Activated B cell treated with CpG ODN at 0.5 μM for 24 hours (primary cell): ENCODE data around the gene SH2D4B. TPM values are rescaled to one million over a fixed set of nuclear protein-coding genes. Genes with fewer than 3 reads are reported as not detected.

Experiments
- ATAC-seq: fragments of 200-7000 bp; cut with Tn5 transposase; one replicate; pipeline ENCODE4 v1.10.0; 2021; ENCODE audit warnings: low read depth, mild to moderate bottlenecking, moderate library complexity
- CTCF ChIA-PET: fragments of 350-600 bp; sonication (Branson Sonifier 250); formaldehyde crosslinking; loops from one replicate; lab custom pipeline; 2021; ENCODE audit warnings: antibody characterized with exemption; lab: Charles Lee
- POLR2A ChIA-PET: fragments of 350-600 bp; sonication (Branson Sonifier 250); formaldehyde crosslinking; loops from one replicate; lab custom pipeline; 2021; ENCODE audit warnings: antibody characterized with exemption; lab: Charles Lee
- DNase-seq: peaks from one replicate; pipeline ENCODE4 v3.0.0; 2022
- H3K27ac Mint-ChIP-seq: one replicate; pipeline ENCODE4 v1.8.0; 2020; ENCODE audit warnings: mixed read lengths
- H3K27me3 Mint-ChIP-seq: one replicate; pipeline ENCODE4 v1.8.0; 2021; ENCODE audit warnings: mixed read lengths
- H3K36me3 Mint-ChIP-seq: one replicate; pipeline ENCODE4 v1.8.0; 2021; ENCODE audit warnings: low read depth, mixed read lengths
- H3K4me1 Mint-ChIP-seq: one replicate; pipeline ENCODE4 v1.8.0; 2021; ENCODE audit warnings: mixed read lengths
- H3K4me3 Mint-ChIP-seq: one replicate; pipeline ENCODE4 v1.8.0; 2020; ENCODE audit warnings: mild to moderate bottlenecking, mixed read lengths
- H3K9me3 Mint-ChIP-seq: one replicate; pipeline ENCODE4 v1.8.0; 2020; ENCODE audit warnings: mixed read lengths
- intact Hi-C: fragments of 100-400 bp; cut with micrococcal nuclease; formaldehyde crosslinking; loops from one replicate; pipeline ENCODE4 v1.15.1; 2024
- total RNA-seq: library from RNA; stranded (reverse); gene quantifications from 2 replicates; pipeline ENCODE4 v1.2.3, GENCODE V29; 2022
- TF ChIP-seq, protein P1 (sequence below): fragments of 200-600 bp; IDR thresholded peaks from one replicate; pipeline ENCODE4 v1.8.0; 2022; ENCODE audit warnings: antibody characterized with exemption, mild to moderate bottlenecking

The SH2D4B gene
- total RNA-seq, 1 donor from 2014 or later: not detected

DNA sequence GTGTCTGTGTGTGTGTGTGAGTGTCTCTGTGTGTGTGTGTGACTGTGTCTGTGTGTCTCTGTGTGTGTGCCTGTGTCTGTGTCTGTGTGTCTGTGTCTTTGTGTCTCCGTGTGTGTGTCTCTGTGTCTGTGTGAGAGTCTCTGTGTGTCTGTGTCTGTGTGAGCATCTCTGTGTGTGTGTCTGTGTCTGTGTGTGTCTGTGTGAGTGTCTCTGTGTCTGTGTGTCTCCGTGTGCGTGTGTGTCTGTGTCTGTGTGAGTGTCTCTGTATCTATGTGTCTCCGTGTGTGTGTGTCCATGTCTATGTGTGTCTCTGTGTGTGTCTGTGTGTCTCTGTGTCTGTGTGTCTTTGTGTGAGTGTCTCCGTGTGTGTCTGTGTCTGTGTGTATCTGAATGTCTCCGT lies 120.4 kb downstream of the SH2D4B start:
- DNase-seq (no peak), ATAC-seq (no peak)
- CTCF ChIA-PET: no interaction called here
- TF ChIP-seq, protein P1, sequence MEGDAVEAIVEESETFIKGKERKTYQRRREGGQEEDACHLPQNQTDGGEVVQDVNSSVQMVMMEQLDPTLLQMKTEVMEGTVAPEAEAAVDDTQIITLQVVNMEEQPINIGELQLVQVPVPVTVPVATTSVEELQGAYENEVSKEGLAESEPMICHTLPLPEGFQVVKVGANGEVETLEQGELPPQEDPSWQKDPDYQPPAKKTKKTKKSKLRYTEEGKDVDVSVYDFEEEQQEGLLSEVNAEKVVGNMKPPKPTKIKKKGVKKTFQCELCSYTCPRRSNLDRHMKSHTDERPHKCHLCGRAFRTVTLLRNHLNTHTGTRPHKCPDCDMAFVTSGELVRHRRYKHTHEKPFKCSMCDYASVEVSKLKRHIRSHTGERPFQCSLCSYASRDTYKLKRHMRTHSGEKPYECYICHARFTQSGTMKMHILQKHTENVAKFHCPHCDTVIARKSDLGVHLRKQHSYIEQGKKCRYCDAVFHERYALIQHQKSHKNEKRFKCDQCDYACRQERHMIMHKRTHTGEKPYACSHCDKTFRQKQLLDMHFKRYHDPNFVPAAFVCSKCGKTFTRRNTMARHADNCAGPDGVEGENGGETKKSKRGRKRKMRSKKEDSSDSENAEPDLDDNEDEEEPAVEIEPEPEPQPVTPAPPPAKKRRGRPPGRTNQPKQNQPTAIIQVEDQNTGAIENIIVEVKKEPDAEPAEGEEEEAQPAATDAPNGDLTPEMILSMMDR: no peak
- Mint-ChIP-seq H3K27ac (no peak overlapping the region), H3K4me3 (no peak overlapping the region), H3K4me1 (peaks cover 2% of the 10 kb centered on the region), H3K27me3 (peaks cover 15% of the 10 kb centered on the region), H3K36me3 (no peaks in the 10 kb centered on the region), H3K9me3 (peaks cover 10% of the 10 kb centered on the region)
- intact Hi-C loops: no loop called here
- POLR2A ChIA-PET: no interaction called here

DNA sequence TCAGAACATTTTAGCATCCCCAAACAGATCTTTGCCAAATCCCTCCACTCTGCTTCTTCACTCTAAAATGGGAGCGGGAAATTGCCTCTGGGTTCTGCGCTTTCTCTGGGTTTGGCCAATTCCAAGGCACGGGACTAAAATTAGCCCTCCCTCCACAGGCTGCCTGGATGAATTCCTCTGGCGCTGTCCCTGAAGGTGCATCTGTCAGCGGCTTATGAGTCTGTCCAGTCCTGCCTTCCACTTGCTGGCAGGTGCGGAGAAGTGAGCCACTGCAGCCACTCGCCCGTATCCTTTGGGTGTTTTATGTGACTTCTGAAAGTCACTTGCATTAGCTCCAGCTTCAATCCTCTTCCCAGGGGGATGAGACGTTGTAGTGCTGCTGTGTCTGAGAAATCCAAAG lies 121.6 kb downstream of the SH2D4B start:
- ChIA-PET POLR2A (no interaction called here), CTCF (no interaction called here)
- no peaks in the 10 kb centered on the region for H3K9me3 Mint-ChIP-seq
- DNase-seq (no peak), ATAC-seq (no peak)
- no peak overlapping the region for H3K4me3 Mint-ChIP-seq
- TF ChIP-seq, protein P1: no peak
- no peak overlapping the region for H3K27ac Mint-ChIP-seq
- intact Hi-C loops: no loop called here
- peaks cover 2% of the 10 kb centered on the region for H3K4me1 Mint-ChIP-seq
- H3K36me3 Mint-ChIP-seq: no peaks in the 10 kb centered on the region
- peaks cover 18% of the 10 kb centered on the region for H3K27me3 Mint-ChIP-seq

DNA sequence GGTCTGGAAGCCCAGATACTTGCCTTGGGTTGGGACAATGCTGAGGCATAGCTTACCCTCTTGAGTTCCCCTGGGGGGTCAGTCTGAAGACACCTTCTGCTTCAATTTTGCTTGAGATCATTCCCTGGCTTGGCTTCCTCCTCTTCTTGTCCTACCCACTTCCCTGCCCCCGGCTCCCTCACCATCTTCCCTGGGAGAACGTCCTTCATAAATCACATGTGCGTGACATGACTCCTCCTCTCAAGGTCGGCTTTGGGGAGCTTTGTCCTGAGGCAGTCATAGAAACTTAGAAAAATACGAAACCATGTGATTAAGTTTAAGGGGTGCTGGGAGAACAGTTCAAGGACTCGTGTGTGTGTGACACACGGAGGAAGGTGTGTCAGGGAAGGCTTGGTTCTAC lies 122.6 kb downstream of the SH2D4B start:
- H3K36me3 Mint-ChIP-seq: no peaks in the 10 kb centered on the region
- ChIA-PET CTCF (interaction anchor here (0.8 kb wide), 1 partner anchor 53 kb away, joined by 3 read pairs; no protein-coding TSS in a partner anchor), POLR2A (no interaction called here)
- no peak overlapping the region for H3K4me3 Mint-ChIP-seq
- no peak overlapping the region for H3K27ac Mint-ChIP-seq
- TF ChIP-seq, protein P1: no peak
- peaks cover 18% of the 10 kb centered on the region for H3K27me3 Mint-ChIP-seq
- intact Hi-C loops: loop anchor here (5.0 to 10.0 kb wide), 4 partner anchors 63 to 355 kb away; partner anchors contain the start of gene PRXL2A
- no peaks in the 10 kb centered on the region for H3K9me3 Mint-ChIP-seq
- DNase-seq: no peak
- no peak for ATAC-seq
- H3K4me1 Mint-ChIP-seq: peaks cover 2% of the 10 kb centered on the region

DNA sequence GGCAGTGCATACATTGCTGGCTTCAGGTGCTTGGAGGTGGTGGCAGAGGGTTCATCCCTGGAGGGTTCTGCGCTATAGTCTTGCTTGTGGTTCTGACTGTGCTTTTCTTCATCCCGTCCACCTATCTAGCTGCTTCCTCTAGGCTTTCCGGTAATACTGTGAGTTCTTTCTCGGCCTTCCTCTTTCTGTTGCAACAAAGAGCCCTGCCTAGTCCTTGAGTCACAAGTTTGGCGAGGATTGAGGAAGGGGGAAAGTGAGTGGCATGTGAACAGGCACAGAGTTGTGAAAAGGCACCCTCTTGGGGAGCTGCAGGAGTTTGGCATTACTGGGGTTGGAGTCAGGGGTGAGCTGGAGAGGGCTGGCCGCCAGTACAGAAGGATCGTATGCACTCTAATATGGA lies 123.0 kb downstream of the SH2D4B start:
- Mint-ChIP-seq H3K4me1 (peaks cover 2% of the 10 kb centered on the region), H3K27me3 (peaks cover 21% of the 10 kb centered on the region), H3K36me3 (no peaks in the 10 kb centered on the region), H3K27ac (no peak overlapping the region), H3K9me3 (no peaks in the 10 kb centered on the region), H3K4me3 (no peak overlapping the region)
- ChIA-PET POLR2A (no interaction called here), CTCF (interaction anchor here (1.1 to 3.2 kb wide), 2 partner anchors 10 to 11 kb away, joined by 3 to 14 read pairs; no protein-coding TSS in a partner anchor)
- ATAC-seq (no peak), DNase-seq (no peak)
- intact Hi-C loops: loop anchor here (5.0 to 10.0 kb wide), 4 partner anchors 63 to 354 kb away; partner anchors contain the start of gene PRXL2A
- TF ChIP-seq, protein P1: no peak

DNA sequence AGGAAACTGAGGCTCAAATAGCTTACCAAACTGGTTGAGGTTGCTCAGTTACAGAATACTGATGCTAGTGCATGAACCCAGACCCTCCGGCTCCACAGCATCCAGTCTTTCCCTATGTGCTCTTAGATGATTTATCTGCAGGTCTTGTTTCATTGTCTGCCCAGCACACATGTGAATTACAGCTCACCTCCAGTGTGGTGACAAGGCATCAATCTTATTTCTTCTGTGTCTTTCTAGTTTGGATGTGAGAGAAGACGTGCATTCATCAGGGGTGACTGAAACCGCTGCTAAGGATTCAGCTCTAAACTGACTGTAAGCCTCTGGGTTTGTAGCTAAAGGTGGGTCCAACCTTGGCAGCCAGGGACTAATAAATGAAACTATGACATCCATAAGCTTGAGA lies 123.8 kb downstream of the SH2D4B start:
- Mint-ChIP-seq H3K27ac (no peak overlapping the region), H3K9me3 (no peaks in the 10 kb centered on the region), H3K27me3 (peaks cover 21% of the 10 kb centered on the region), H3K4me1 (peaks cover 2% of the 10 kb centered on the region), H3K4me3 (no peak overlapping the region), H3K36me3 (no peaks in the 10 kb centered on the region)
- TF ChIP-seq, protein P1: no peak
- intact Hi-C loops: loop anchor here (5.0 to 10.0 kb wide), 4 partner anchors 64 to 353 kb away; partner anchors contain the start of gene PRXL2A
- CTCF ChIA-PET: interaction anchor here (1.1 to 3.2 kb wide), 5 partner anchors 11 to 65 kb away, joined by 3 to 14 read pairs (median 4); no protein-coding TSS in a partner anchor
- ATAC-seq: no peak
- DNase-seq: no peak
- POLR2A ChIA-PET: interaction anchor here (1.0 kb wide), 1 partner anchor 125 kb away, joined by 4 read pairs; no protein-coding TSS in a partner anchor
